ENCODE data around the gene RHBDL1.
"Not testable (repeated sequence)": the region's sequence is repeated elsewhere in the genome, so short reads cannot be mapped to it uniquely, and the experiment has no call there.

The RHBDL1 gene

GRCh38 chr16:689175-689897 lies 13.9 kb downstream of the RHBDL1 start:
- no peak for DNase-seq

DNA sequence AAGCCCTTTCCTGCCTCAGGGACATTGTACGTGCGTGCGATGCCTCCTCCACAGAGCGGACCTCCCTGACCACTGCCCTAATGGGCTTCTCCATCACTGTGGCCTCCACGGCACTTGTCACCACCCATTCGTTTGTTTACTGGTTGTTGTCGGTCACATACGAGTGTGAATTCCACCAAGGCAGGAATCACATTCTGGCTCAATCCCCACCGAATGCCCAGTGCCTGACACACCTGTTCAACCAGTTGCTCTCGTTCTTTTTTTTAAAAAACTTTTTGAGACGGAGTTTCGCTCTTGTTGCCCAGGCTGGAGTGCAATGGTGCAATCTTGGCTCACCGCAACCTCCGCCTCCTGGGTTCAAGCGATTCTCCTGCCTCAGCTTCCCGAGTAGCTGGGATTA lies 15.8 kb downstream of the RHBDL1 start:
- not testable (repeated sequence) for DNase-seq

- no peak for DNase-seq
Observed at GRCh38 chr16:692356-693108, 17.1 kb downstream of the RHBDL1 start.

DNA sequence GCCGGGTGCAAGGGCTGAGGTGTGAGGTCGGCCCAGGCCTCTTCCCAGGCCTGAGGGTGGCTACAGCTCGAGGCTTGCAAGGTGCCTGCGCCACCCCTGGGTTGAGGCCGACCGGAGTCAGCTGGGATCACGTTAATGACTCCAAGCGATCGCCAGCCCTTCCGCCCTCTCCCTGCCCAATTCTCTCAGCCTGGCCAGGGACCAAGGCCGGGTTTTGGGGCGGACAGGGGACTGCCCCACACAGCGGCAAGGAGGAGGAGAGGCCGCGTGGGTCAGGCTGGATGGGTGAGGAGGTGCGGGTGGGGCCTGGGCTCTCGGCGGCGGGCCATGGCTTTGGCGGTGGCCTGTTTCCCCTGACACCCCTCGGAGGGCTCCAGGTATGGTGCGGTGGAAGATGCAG lies 17.9 kb downstream of the RHBDL1 start:
- no peak for DNase-seq

GRCh38 chr16:693766-694165 lies 18.3 kb downstream of the RHBDL1 start:
- DNase-seq = no peak

DNA sequence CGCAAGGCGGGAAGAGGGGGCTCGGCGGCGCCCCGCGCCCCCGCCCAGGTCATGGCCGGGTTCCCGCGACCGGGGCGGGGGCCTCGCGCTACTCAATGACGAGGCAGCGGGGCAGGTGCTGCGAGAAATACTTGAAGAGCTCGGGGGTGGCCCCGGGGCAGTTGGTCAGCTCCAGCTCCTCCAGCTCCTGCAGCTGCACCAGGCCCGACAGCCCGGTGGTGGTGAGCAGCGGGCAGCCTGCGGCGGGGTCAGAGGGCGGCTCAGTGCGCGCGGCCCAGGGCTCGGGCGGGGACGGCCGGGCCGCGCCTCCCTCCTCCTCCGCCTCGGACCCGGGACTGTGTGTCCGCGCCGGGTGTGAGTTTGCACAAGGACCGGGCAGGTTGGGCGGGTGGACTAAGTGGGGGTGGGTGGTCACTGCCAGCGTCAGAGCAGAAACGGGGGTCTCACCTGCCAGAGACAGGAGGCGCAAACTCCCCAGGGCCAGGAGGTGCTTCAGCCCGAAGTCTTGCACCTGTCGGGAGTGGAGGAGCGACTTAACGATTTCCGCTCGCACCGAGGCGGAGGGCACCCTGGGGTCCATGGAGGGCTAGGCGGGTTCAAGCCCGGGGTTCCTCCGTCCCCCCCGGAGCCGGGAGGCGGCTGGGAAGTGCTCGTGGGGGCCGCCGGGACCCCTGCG lies 18.9 kb downstream of the RHBDL1 start:
- no peak for DNase-seq

DNA sequence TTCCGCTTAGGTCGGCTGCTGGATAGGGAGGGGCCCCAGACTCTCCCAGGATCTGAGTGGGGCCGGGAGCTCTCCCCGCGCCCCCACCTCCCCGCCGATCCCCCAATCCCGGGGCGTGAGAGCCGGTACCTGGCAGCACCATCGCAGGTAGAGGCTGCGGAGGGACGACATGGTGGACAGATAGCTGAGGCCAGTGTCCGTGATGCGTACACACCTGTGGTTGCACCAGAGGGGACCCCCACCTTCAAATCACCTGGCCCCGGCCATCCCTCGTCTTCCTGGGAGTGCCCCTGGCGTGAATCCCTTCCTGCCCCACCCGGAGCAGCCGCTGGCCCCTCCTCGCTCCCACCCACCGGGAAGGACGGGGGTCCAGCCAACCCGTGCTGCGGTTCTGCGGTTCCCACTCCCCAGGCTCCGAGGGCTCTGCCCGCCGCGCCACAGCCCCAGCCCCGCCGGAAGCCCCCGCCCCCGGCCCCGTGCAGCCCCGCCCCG lies 19.4 kb downstream of the RHBDL1 start:
- DNase-seq = no peak

DNA sequence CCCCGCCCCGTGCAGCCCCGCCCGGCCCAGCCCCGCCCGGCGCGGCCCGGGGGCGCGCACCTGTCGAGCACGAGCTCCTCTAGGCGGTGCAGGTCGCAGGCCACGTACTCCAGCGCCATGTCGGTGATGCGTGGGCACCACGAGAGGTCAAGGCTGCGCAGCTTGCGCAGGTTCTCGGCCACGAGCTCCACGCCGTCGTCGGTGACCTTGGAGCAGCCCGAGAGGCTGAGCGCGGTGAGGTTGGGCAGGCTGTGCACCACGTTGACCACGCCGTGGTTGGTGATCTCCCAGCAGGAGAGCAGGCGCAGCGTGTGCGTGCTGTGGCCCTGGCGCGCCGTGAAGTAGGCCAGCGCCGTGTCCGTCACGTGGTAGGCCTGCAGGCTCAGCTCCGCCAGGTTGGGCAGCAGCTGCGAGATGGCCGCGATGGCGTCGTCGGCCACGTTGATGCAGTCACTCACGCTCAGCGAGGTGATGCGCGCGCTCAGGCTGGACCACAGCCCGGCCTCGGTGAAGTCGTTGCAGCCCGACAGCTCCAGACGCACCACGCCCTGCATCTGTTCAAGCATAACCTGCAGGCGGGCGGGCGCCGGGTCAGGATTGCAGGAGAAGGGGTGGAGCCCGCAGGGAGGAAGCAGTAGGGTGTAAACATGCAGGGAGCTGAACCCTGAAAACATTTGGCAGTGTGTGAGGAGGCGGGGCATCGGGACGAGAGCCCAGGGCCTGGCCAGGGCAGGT lies 20.1 kb downstream of the RHBDL1 start:
- peak; percentile 83 for DNase-seq

DNA sequence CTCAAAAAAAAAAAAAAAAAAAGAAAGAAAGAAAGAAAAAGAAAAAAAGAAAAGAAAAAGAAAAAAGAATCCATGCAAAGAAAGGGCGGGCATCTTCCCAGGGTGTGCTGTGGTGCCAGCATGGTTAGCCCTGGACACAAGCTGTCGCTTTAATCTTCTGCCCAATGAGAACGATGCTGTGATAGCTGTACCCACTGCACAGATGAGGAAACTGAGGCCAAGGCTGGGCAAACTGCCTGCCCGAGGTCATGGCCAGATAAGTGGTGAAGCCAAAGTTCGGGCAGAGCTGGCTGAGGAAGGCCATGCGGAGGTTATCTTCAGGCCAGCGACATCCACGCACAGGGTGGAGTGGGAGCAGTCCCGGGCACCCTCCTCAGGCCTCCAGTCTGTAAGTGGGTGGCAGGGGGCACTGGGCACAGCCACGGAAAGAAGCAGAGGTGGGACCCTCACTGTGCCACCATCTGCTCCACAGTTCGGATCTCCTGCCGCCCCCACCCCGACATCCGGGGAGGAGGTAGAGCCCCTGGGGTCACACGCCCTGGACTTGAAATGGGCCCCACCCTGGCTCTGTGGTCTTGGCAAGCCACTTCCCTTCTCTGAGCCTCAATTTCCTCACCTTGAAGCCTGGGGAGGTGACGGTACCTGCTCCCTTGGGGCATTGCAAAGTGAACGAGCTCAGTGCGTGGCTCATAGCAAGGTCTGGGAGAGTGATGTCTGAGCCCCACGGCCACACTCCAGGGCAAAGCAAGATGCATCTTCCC lies 23.6 kb downstream of the RHBDL1 start:
- no peak for DNase-seq

- DNase-seq = no peak
Observed at GRCh38 chr16:700684-701584, 25.5 kb downstream of the RHBDL1 start.

DNA sequence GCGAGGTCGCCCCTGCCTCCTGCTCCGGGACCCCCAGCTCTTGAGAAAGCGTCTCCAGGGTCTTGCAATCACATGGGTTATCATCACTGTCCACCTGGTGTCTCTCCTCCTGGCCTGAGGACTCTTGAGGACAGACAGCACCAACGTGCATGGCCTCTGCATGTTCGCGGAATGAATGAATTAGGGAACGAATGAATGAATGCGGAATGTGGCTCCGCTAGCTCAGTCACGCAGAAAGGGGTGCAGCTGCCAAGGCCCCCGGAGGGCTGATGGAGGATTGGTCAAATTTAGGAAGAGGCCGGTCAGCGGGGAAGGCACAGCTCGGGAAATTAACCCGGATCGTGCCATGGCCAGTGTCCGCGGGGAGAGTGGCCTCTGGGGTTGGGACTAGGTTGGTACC lies 26.9 kb downstream of the RHBDL1 start:
- no peak for DNase-seq

- DNase-seq = no peak
Observed at GRCh38 chr16:703406-703805, 27.9 kb downstream of the RHBDL1 start.

DNA sequence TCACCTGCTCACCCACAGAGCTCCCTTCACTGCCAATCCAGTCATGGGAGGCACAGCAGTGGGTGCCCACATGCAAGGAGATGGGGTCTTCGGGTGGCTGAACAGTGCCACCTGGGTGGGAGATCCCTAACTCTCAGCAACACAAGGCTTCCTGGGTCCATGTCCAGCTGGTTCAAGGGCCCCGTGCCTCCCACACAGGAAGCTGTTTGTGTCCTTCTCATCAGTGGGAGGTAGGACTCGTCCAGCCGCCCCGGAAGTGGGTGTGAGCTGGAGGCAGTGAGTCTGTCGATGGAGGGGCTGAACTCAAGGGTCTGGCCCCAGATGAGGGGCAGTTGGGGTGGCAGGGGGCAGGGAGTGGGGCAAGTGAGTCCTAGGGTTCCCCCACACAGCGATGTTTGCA lies 28.6 kb downstream of the RHBDL1 start:
- DNase-seq = no peak

GRCh38 chr16:704552-705380 lies 29.3 kb downstream of the RHBDL1 start:
- DNase-seq = no peak

GRCh38 chr16:705431-706188 lies 30.1 kb downstream of the RHBDL1 start, which contains the start of gene FBXL16:
FBXL16 (minus strand) TSS chr16:705801; CDS start chr16:697405, 8,396 bp downstream.
- DNase-seq = no peak

DNA sequence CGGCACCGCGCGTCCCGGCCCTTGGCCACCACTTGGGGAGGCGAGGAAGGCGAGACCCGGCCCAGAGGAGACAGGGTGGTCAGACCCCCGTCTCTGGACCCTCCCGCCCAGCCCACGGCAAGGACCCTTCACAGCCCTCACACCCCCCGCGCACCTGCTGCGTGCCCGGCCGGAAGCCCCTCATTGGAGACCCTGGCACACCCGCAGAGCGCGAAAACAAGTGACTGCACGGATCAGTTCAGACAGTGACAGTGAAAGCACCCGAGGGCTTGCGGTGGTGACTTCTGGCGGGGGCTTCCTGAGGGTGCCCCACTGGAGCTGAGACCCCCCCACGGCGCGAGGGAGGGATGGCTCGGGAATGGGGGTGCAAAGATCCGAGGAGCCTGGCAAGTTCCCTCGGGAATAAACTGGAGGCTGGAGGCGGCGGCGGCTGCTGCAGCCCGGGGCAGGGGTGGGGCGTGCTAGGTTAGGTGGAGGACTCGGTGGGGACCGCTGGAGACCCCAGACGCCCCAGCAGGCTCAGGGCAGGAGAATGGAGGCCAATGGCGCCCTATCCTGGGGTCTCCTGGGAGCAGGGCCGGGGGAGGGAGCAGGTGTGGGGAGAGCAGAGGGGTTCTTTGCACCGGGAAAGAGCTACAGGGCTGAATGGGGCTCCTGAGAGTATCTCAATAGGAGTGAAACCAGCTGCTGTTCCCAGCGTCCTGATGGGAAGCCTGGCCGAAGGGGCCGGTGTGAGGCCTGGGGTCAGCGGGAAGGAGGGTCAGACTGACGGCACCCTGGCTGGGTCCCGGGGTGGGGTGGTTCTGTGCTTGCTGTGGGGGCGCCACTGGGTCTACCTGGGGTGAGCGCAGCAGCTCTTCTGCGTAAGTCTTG lies 31.0 kb downstream of the RHBDL1 start:
- DNase-seq = no peak

GRCh38 chr16:707062-707538 lies 31.6 kb downstream of the RHBDL1 start:
- no peak for DNase-seq

GRCh38 chr16:708019-708418 lies 32.5 kb downstream of the RHBDL1 start:
- DNase-seq = no peak
